Astrocyte of the spinal cord (primary cell): ENCODE data around the gene TMA7B.

ENCODE experiments used
- DNase-seq: peaks from one replicate; pipeline ENCODE4 v3.0.0; 2011; ENCODE audit warnings: low read depth, low spot score
- H3K4me3 ChIP-seq: 2 replicates; pipeline ENCODE4 v1.5.1; 2011; ENCODE audit warnings: low read depth, mild to moderate bottlenecking, low read length, moderate library complexity
- CTCF ChIP-seq: IDR thresholded peaks from 2 replicates; pipeline ENCODE4 v1.5.1; 2012; ENCODE audit warnings: low read depth, mild to moderate bottlenecking, low read length, inconsistent platforms
- in situ Hi-C: cut with HindIII; loops from 2 replicates; pipeline ENCODE4 v1.10.0; 2017; ENCODE audit warnings: low sequenced_read_pairs

The TMA7B gene

DNA sequence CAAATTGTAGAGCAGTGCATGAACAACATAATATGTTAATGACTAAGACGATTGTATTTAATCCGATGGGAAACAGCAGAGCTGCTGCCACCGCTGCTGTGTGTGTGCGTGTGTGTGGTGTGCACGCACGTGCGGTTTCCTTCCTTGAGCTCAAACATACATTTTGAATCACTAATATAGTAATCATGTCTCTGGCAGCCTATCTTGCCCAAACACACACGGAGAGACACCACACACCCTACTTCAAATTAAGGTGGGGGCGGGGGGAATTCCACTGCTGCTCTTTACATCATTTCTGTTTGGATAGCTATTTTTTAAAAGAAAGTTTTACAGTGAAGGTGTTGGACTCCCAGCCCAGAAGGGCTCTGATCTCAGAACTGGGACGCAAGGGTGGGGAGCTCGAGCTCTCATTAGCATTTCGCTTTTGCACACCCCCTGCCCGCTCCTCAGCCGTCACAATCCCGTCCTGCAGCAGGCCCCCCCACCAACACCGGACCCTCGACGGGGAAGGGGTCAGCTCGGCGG is 33.9 kb downstream of the TMA7B start:
- no peak overlapping the region for H3K4me3 ChIP-seq
- in situ Hi-C loops: no loop called here
- TF ChIP-seq CTCF: no peak
- DNase-seq: no peak

- no peak within 1 kb of the TSS for H3K4me3 ChIP-seq
- DNase-seq: no peak
Observed at GRCh38 chr22:39994566-39995392, 34.6 kb downstream of the TMA7B start, which contains the start of gene FAM83F. FAM83F (plus strand) TSS chr22:39994954; CDS start chr22:39995043, 89 bp downstream.

DNA sequence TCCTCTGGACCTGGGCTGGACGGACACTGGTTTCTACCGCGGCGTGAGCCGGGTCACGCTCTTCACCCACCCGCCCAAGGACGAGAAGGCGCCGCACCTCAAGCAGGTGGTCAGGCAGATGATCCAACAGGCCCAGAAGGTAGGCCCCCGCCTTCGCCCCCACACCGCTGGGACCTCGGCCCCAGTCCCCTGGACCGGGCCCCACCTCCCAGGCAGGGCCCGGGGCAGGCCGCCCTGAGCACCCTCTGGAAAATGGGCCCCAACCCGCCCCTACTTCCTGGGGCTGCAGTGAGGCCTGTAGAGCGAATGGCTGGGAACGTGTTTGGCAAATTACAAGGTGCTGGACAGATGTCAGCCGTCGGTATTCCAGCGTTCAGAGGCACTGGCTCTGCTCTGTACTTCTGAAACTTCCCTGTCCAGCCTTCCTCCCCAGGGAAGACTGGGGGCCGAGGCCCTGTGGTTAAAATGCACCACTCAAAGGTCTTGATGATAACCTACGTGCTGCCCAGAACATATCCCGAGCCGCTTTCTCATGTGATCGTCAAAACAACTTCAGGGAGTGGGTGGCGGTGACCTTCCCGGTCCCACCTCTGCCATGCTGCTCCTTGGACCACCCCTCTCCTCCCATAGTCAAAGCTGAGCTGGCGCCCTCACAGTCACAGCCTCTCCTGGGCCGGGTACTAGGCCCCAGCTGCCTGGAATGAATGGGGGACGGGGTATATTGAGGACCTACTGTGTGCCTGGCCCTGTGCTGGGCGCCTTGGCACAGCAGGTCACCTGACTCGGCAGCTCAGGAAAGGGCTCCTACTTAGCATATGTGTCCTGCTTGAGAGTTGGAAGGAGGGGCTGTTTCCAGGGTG is 35.4 kb downstream of the TMA7B start:
- TF ChIP-seq CTCF: no peak
- no peak overlapping the region for H3K4me3 ChIP-seq
- in situ Hi-C loops: no loop called here
- DNase-seq: no peak

More at GRCh38 chr22:39994566-39995392, 34.6 kb downstream of the TMA7B start, which contains the start of gene FAM83F:
- in situ Hi-C loops: no loop called here
- no peak for TF ChIP-seq CTCF

DNA sequence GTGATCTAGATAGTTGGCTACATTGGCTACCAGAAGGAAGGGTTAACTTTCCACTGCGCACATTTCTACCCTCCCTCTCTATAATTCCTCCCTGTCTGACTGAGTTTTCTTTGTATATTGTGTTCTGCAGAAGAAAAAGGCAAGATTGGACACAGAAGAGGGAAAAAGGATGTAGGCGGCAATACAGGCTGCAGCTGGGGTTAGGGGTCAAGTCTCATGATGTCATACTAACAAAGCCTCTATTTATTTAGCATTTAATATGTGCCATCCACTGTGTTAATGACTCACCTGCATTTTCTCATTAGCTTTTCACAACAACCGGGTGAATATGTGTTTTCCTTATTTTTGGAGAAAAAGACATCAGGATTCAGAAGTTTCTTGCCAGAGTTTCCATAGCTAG is 36.5 kb downstream of the TMA7B start:
- no peak for TF ChIP-seq CTCF
- no peak for DNase-seq
- in situ Hi-C loops: no loop called here
- no peak overlapping the region for H3K4me3 ChIP-seq

DNA sequence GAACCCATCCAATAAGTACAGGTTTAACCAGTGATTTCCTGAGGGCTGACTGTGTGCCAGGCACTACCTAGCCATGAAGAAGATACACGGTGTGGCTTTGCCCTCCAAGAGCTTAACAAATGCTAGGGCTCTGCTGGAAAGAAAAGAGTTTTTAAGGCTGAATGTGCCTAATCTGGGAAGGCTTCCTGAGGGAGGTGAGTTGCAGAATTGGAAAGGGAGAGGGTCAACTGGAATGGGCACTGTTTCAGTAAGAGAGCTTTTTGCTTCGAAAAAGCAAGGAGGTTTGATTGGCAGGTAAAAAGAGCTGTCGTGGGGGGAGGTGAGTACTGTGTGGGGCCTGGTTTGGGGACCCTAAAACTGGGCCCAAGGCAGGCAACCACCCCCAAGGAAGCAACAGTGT is 37.2 kb downstream of the TMA7B start:
- no peak for DNase-seq
- in situ Hi-C loops: no loop called here
- H3K4me3 ChIP-seq: no peak overlapping the region
- no peak for TF ChIP-seq CTCF

- in situ Hi-C loops: no loop called here
- DNase-seq: peak; percentile 18
- no peak overlapping the region for H3K4me3 ChIP-seq
- TF ChIP-seq CTCF: no peak
Observed at GRCh38 chr22:39997939-39998726, 37.9 kb downstream of the TMA7B start.
